Lower leg skin (tissue), 3 donors: ENCODE results near the gene RHOU.

ENCODE experiments used
- CTCF ChIP-seq, 3 donors: fragments of 450-650 bp; IDR thresholded peaks; one replicate each; pipeline ENCODE4 v1.5.1; 2016; ENCODE audit warnings: antibody characterized with exemption in 3 of 3, mild to moderate bottlenecking in 3 of 3, moderate library complexity in 2 of 3
- POLR2A ChIP-seq, 2 donors: fragments of 450-650 bp; IDR thresholded peaks; one replicate each; pipeline ENCODE4 v1.6.1; 2016 to 2017; ENCODE audit warnings: antibody characterized with exemption in 2 of 2, mild to moderate bottlenecking in 1 of 2, moderate library complexity in 1 of 2

- TF ChIP-seq CTCF (IDR thresholded peaks at IDR 0.05) (no peak), POLR2A (IDR thresholded peaks at IDR 0.05) (no peak)
Observed at GRCh38 chr1:228795596-228795995, 60.3 kb downstream of the RHOU start.
